HCT116 (cell line): ENCODE measurements around the gene DYNC2LI1. TPM values are rescaled to one million over a fixed set of nuclear protein-coding genes. Genes with fewer than 3 reads are reported as not detected.

Experiments used
- ATAC-seq: fragments of 200-7000 bp; cut with Tn5 transposase; 2 replicates; pipeline ENCODE4 v1.9.1; 2020; ENCODE audit warnings: mild to moderate bottlenecking, moderate library complexity
- BruUV-seq: library from RNA; stranded (reverse); fragments of 400-500 nt; replicated peaks from 2 replicates; lab custom pipeline; 2021; lab: Mats Ljungman, UMichigan
- CTCF ChIA-PET: fragments of 300-600 bp; sonication (Branson Sonifier 250); formaldehyde crosslinking; loops from one replicate; lab custom pipeline; 2021; ENCODE audit warnings: antibody characterized with exemption; lab: Charles Lee
- POLR2A ChIA-PET: fragments of 300-600, 350-600 bp; sonication (Branson Sonifier 250); formaldehyde crosslinking; loops from one replicate; lab custom pipeline; 2021; ENCODE audit warnings: antibody characterized with exemption; lab: Charles Lee
- RAD21 ChIA-PET, 2 experiments: fragments of 300-600 bp; sonication (Branson Sonifier 250); formaldehyde crosslinking; loops; one replicate each; lab custom pipeline; 2023; ENCODE audit warnings: low total read pairs in 2 of 2; ENCODE audit not compliant: uncharacterized antibody in 2 of 2, unreplicated experiment in 2 of 2, low non-redundant PET in 1 of 2; lab: Charles Lee
- DNase-seq: peaks from one replicate; pipeline ENCODE4 v3.0.0-alpha.2; 2010; ENCODE audit warnings: low read depth, low spot score
- H2AFZ ChIP-seq: fragments of 200-600 bp; shearing (Covaris generic), sonication (generic); 2 replicates; pipeline ENCODE4 v1.6.1; 2017; ENCODE audit warnings: low read depth, mixed run types, mixed read lengths, antibody characterized with exemption, low read length; ENCODE audit not compliant: poor library complexity, severe bottlenecking
- H3K27ac ChIP-seq: 2 replicates; pipeline ENCODE4 v1.5.1; 2012; ENCODE audit warnings: low read depth, low read length
- H3K27me3 ChIP-seq: fragments of 200-600 bp; sonication (generic); 2 replicates; pipeline ENCODE4 v1.6.1; 2016; ENCODE audit warnings: mixed run types, low read length, mixed read lengths; ENCODE audit not compliant: insufficient read depth
- H3K36me3 ChIP-seq, 2 experiments: fragments of 200-500 bp in 1 of 2; fragments of 200-600 bp in 1 of 2; sonication (Bioruptor generic) in 1 of 2; sonication (generic) in 1 of 2; 2 replicates each; pipeline versions ENCODE4 v1.5.1 to v1.6.1; 2014 to 2016; ENCODE audit warnings: low read length in 2 of 2, inconsistent platforms in 1 of 2, mixed read lengths in 1 of 2, mixed run types in 1 of 2; ENCODE audit not compliant: insufficient read depth in 2 of 2, control insufficient read depth in 1 of 2
- H3K4me1 ChIP-seq, 2 experiments: fragments of 200-600 bp in 1 of 2; sonication (generic) in 1 of 2; 2 replicates each; pipeline versions ENCODE4 v1.5.1 to v1.6.1; 2012 to 2017; ENCODE audit warnings: low read length in 2 of 2, inconsistent platforms in 1 of 2, mild to moderate bottlenecking in 1 of 2, mixed read lengths in 1 of 2, mixed run types in 1 of 2, moderate library complexity in 1 of 2; ENCODE audit not compliant: insufficient read depth in 2 of 2, control insufficient read depth in 1 of 2
- H3K4me2 ChIP-seq: fragments of 200-600 bp; sonication (generic); 2 replicates; pipeline ENCODE4 v1.6.1; 2017; ENCODE audit warnings: mixed run types, low read length, mixed read lengths
- H3K4me3 ChIP-seq, 2 experiments: fragments of 200-600 bp in 1 of 2; sonication (generic) in 1 of 2; replicated peaks in 1 of 2; 2 replicates each; pipeline ENCODE4 v1.5.1; 2011 to 2016; ENCODE audit warnings: low read length in 2 of 2, control low read depth in 1 of 2, low read depth in 1 of 2, mild to moderate bottlenecking in 1 of 2, mixed read lengths in 1 of 2, mixed run types in 1 of 2
- H3K79me2 ChIP-seq: fragments of 200-600 bp; sonication (generic); 2 replicates; pipeline ENCODE4 v1.6.1; 2017; ENCODE audit warnings: mild to moderate bottlenecking, mixed run types, low read length, moderate library complexity, mixed read lengths; ENCODE audit not compliant: insufficient read depth
- H3K9ac ChIP-seq: fragments of 200-600 bp; sonication (generic); 2 replicates; pipeline ENCODE4 v1.6.1; 2016; ENCODE audit warnings: low read length, mixed read lengths
- H3K9me2 ChIP-seq: fragments of 200-600 bp; sonication (generic), shearing (Covaris generic); 2 replicates; pipeline ENCODE4 v1.6.1; 2017; ENCODE audit warnings: mixed run types, mild to moderate bottlenecking, moderate library complexity; ENCODE audit not compliant: insufficient read depth
- H3K9me3 ChIP-seq, 2 experiments: fragments of 200-500 bp in 1 of 2; fragments of 200-600 bp in 1 of 2; sonication (Bioruptor generic) in 1 of 2; sonication (generic) in 1 of 2; 2 replicates each; pipeline ENCODE4 v1.6.1; 2014 to 2017; ENCODE audit warnings: low read length in 2 of 2, mixed read lengths in 2 of 2, inconsistent platforms in 1 of 2, low read depth in 1 of 2, mild to moderate bottlenecking in 1 of 2, mixed run types in 1 of 2, moderate library complexity in 1 of 2; ENCODE audit not compliant: control insufficient read depth in 1 of 2, insufficient read depth in 1 of 2
- H4K20me1 ChIP-seq: fragments of 200-600 bp; sonication (generic), shearing (Covaris generic); 2 replicates; pipeline ENCODE4 v1.6.1; 2017; ENCODE audit warnings: mixed run types, mild to moderate bottlenecking, moderate library complexity; ENCODE audit not compliant: insufficient read depth
- CBX3 ChIP-seq: IDR thresholded peaks from 2 replicates; pipeline ENCODE4 v1.6.1; 2012; ENCODE audit warnings: low read depth
- CEBPB ChIP-seq: IDR thresholded peaks from 2 replicates; pipeline ENCODE4 v1.6.1; 2012; ENCODE audit warnings: low read depth
- EGR1 ChIP-seq: IDR thresholded peaks from 2 replicates; pipeline ENCODE4 v1.6.1; 2012; ENCODE audit warnings: low read depth
- ELF1 ChIP-seq: IDR thresholded peaks from 2 replicates; pipeline ENCODE4 v1.6.1; 2012; ENCODE audit warnings: low read depth, borderline replicate concordance
- EZH2phosphoT487 ChIP-seq: fragments of 200-600 bp; IDR thresholded peaks from 2 replicates; pipeline ENCODE4 v1.6.1; 2018; ENCODE audit warnings: antibody characterized with exemption, borderline replicate concordance
- FOSL1 ChIP-seq: IDR thresholded peaks from 2 replicates; pipeline ENCODE4 v1.6.1; 2012; ENCODE audit warnings: low read depth
- JUND ChIP-seq: IDR thresholded peaks from 2 replicates; pipeline ENCODE4 v1.6.1; 2012
- MAX ChIP-seq: IDR thresholded peaks from 2 replicates; pipeline ENCODE4 v1.6.1; 2012
- POLR2AphosphoS5 ChIP-seq: IDR thresholded peaks from 2 replicates; pipeline ENCODE4 v1.6.1; 2011; ENCODE audit warnings: mild to moderate bottlenecking, low read depth, low read length, moderate library complexity
- RAD21 ChIP-seq: IDR thresholded peaks from 2 replicates; pipeline ENCODE4 v1.6.1; 2012; ENCODE audit warnings: low read depth, mild to moderate bottlenecking
- REST ChIP-seq: IDR thresholded peaks from 2 replicates; pipeline ENCODE4 v1.6.1; 2012; ENCODE audit warnings: low read depth
- SP1 ChIP-seq: IDR thresholded peaks from 2 replicates; pipeline ENCODE4 v1.6.1; 2012; ENCODE audit warnings: low read depth
- SRF ChIP-seq: IDR thresholded peaks from 2 replicates; pipeline ENCODE4 v1.6.1; 2012; ENCODE audit warnings: low read depth
- TCF7L2 ChIP-seq: IDR thresholded peaks from 2 replicates; pipeline ENCODE4 v1.7.0; 2011; ENCODE audit warnings: borderline replicate concordance, inconsistent platforms; ENCODE audit not compliant: insufficient read depth, insufficient read length; ENCODE audit errors: extremely low read depth
- YY1 ChIP-seq: IDR thresholded peaks from 2 replicates; pipeline ENCODE4 v1.6.1; 2011; ENCODE audit warnings: low read length, low read depth, moderate library complexity, mild to moderate bottlenecking; ENCODE audit not compliant: insufficient replicate concordance; ENCODE audit errors: extremely low read depth
- ZFX ChIP-seq: fragments of 450-650 bp; IDR thresholded peaks from 2 replicates; pipeline ENCODE4 v1.6.1; 2017
- intact Hi-C: fragments of 100-400 bp; cut with micrococcal nuclease; formaldehyde crosslinking; loops from 2 replicates; pipeline ENCODE4 v1.10.0; 2022
- total RNA-seq: library from RNA; stranded (reverse); gene quantifications from one replicate; pipeline ENCODE4 v1.2.1, GENCODE V29; 2021; ENCODE audit not compliant: unreplicated experiment
- TF ChIP-seq, protein P1 (sequence below): IDR thresholded peaks from 2 replicates; pipeline ENCODE4 v1.6.1; 2012
- TF ChIP-seq, protein P2 (sequence below), 3 experiments: fragments of 200-600 bp in 1 of 3; sonication (generic) in 1 of 3; IDR thresholded peaks in 2 of 3; conservative IDR thresholded peaks in 1 of 3; 2 replicates each; pipeline ENCODE4 v1.5.1; 2012 to 2017; ENCODE audit warnings: low read depth in 2 of 3, low read length in 2 of 3, antibody characterized with exemption in 1 of 3, borderline replicate concordance in 1 of 3, control low read depth in 1 of 3, mild to moderate bottlenecking in 1 of 3, mixed read lengths in 1 of 3, mixed run types in 1 of 3, moderate library complexity in 1 of 3; ENCODE audit not compliant: insufficient read depth in 1 of 3

The DYNC2LI1 gene
- total RNA-seq, 1 experiment from 2014 or later, result 16.7 TPM

- TF ChIP-seq, protein P1, sequence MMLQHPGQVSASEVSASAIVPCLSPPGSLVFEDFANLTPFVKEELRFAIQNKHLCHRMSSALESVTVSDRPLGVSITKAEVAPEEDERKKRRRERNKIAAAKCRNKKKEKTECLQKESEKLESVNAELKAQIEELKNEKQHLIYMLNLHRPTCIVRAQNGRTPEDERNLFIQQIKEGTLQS, result no peak
- TF ChIP-seq SRF (no peak), ELF1 (no peak), CEBPB (no peak), EGR1 (no peak), JUND (no peak), YY1 (no peak)
- TF ChIP-seq, all 23 proteins: peak for 0
Measured at GRCh38 chr2:43825841-43826240, 52.0 kb downstream of the DYNC2LI1 start (continued).

DNA sequence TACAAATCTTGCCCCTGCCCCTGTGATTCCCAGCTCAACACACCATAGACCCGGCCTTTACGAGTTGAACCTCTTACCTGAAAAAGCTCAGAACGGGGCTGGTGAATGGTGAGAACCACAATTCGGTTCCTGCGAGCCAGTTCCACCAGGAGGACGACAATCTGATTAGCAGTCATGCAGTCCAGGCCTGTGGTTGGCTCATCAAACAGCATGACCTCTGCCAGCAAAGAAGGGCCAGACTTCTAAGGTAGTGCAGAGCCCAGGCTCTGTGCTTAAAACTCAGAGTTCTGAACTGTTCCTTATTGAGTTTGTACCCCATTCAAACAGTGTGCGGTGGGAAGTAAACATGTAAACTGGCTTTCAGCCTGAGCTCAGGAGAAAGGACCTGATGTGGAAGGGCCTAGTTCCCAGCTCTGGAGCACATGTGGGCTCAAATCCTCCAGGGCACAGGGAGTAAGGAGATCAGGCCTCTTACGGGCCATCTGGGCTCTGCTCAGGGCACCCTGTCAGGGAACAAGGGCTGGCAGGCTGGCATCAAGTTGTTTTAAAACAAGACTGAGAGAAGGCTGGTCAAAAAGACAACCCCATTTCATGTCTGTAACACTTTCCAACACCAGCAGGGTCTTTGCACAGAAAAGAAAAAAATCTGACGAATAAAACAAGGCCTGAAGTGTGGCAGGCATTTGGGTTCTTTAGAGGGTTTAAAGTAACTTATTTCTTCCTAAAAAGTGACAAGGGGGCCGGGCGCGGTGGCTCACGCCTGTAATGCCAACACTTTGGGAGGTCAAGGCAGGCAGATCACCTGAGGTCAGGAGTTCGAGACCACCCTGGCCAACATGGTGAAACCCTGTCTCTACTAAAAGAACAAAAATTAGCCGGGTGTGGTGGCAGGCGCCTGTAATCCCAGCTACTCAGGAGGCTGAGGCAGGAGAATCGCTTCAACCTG is 52.7 kb downstream of the DYNC2LI1 start:
- Histone ChIP-seq H3K27me3 (peaks cover 21% of the 10 kb centered on the region; the same call in 1 of the 2 replicates), H3K36me3 (no peaks in the 10 kb centered on the region), H2AFZ (no peak overlapping the region), H3K27ac (no peak overlapping the region), H3K9ac (no peak overlapping the region), H3K9me2 (no peaks in the 10 kb centered on the region), H3K4me3 (no peak overlapping the region), H3K79me2 (no peaks in the 10 kb centered on the region), H3K9me3 (no peaks in the 10 kb centered on the region), H4K20me1 (no peaks in the 10 kb centered on the region), H3K4me1 (no peaks in the 10 kb centered on the region), H3K4me2 (no peak overlapping the region)
- ChIA-PET POLR2A (no interaction called here), RAD21 (no interaction called here), CTCF (no interaction called here)
- intact Hi-C loops, result no loop called here
- DNase-seq, result no peak
- TF ChIP-seq ZFX (no peak), ELF1 (no peak), RAD21 (no peak), FOSL1 (no peak), JUND (no peak), POLR2AphosphoS5 (no peak), MAX (no peak), YY1 (no peak), CBX3 (no peak), TCF7L2 (no peak), EZH2phosphoT487 (no peak), REST (no peak), EGR1 (no peak), SRF (no peak), SP1 (no peak)
- TF ChIP-seq, protein P2, sequence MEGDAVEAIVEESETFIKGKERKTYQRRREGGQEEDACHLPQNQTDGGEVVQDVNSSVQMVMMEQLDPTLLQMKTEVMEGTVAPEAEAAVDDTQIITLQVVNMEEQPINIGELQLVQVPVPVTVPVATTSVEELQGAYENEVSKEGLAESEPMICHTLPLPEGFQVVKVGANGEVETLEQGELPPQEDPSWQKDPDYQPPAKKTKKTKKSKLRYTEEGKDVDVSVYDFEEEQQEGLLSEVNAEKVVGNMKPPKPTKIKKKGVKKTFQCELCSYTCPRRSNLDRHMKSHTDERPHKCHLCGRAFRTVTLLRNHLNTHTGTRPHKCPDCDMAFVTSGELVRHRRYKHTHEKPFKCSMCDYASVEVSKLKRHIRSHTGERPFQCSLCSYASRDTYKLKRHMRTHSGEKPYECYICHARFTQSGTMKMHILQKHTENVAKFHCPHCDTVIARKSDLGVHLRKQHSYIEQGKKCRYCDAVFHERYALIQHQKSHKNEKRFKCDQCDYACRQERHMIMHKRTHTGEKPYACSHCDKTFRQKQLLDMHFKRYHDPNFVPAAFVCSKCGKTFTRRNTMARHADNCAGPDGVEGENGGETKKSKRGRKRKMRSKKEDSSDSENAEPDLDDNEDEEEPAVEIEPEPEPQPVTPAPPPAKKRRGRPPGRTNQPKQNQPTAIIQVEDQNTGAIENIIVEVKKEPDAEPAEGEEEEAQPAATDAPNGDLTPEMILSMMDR (IDR thresholded peaks at IDR 0.05 in 2 of 3, conservative IDR thresholded peaks at IDR 0.05 in 1 of 3; ENCODE audit: borderline replicate concordance in 1 of 3, insufficient read depth in 1 of 3, low read depth in 2 of 3, low read length in 2 of 3), result no peak
- TF ChIP-seq, protein P1, result no peak
- ATAC-seq, result no peak
- no TSS peak for BruUV-seq
